ENCODE measurements around the gene TNFAIP8L3. TPM values are rescaled to one million over a fixed set of nuclear protein-coding genes. Genes with fewer than 3 reads are reported as not detected.
"Not testable (repeated sequence)": the region's sequence is repeated elsewhere in the genome, so short reads cannot be mapped to it uniquely, and the experiment has no call there.

The TNFAIP8L3 gene
- total RNA-seq, 1 donor from 2014 or later = 4.6 TPM

DNA sequence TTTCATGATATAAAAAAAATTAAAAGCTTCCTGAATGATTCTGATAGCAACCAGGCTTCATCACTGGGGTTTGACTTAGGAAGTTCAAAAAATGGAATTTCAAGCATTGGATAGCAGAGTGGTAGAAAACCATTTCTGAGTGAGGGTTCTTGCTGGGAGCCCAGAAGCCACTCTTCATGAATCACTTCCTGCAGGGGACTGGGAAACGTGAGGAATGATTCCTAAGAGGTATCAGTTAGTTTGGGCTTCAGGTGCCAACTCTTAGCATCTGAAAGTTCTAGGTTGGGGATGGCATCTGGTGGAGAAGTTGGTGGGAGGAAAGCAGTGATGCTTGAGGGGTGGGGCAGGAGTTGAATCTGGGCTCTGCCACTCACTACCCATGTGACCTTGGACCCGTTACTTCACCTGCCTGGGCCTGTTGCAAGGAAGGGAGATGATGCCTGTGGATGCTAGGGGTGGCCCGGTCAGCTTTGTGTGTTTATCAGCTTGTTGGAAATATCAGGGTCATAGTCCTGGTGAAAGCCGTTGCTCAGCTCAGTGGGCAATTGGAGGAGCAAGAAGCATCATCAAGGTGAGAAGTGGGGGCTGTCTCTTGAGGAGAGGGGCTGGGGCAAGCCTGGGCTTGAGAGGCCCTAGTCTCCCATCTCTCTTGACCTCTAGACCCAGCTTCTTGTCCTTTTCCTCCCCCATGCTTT, 37.0 kb upstream of the TNFAIP8L3 start:
- peak overlapping the region; percentile 92 for H3K27ac Mint-ChIP-seq (ENCODE audit: unreplicated experiment)

GRCh38 chr15:51130344-51130743, 35.6 kb upstream of the TNFAIP8L3 start:
- no peaks in the 10 kb centered on the region for H3K36me3 Mint-ChIP-seq (ENCODE audit: low read depth)
- TF ChIP-seq, protein P1, sequence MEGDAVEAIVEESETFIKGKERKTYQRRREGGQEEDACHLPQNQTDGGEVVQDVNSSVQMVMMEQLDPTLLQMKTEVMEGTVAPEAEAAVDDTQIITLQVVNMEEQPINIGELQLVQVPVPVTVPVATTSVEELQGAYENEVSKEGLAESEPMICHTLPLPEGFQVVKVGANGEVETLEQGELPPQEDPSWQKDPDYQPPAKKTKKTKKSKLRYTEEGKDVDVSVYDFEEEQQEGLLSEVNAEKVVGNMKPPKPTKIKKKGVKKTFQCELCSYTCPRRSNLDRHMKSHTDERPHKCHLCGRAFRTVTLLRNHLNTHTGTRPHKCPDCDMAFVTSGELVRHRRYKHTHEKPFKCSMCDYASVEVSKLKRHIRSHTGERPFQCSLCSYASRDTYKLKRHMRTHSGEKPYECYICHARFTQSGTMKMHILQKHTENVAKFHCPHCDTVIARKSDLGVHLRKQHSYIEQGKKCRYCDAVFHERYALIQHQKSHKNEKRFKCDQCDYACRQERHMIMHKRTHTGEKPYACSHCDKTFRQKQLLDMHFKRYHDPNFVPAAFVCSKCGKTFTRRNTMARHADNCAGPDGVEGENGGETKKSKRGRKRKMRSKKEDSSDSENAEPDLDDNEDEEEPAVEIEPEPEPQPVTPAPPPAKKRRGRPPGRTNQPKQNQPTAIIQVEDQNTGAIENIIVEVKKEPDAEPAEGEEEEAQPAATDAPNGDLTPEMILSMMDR (IDR thresholded peaks at IDR 0.05) = no peak

More for the DNA sequence above, 37.0 kb upstream of the TNFAIP8L3 start:
- no peaks in the 10 kb centered on the region for H3K27me3 Mint-ChIP-seq (ENCODE audit: low read depth)
- TF ChIP-seq, protein P1 (IDR thresholded peaks at IDR 0.05) = no peak
- no peak for DNase-seq (ENCODE audit: low spot score)
- no peak overlapping the region for H3K4me3 Mint-ChIP-seq (ENCODE audit: unreplicated experiment)
- no peaks in the 10 kb centered on the region for H3K9me3 Mint-ChIP-seq (ENCODE audit: low read depth)
- H3K4me1 Mint-ChIP-seq (ENCODE audit: low read depth) = peaks cover 39% of the 10 kb centered on the region
- H3K36me3 Mint-ChIP-seq (ENCODE audit: low read depth) = no peaks in the 10 kb centered on the region

DNA sequence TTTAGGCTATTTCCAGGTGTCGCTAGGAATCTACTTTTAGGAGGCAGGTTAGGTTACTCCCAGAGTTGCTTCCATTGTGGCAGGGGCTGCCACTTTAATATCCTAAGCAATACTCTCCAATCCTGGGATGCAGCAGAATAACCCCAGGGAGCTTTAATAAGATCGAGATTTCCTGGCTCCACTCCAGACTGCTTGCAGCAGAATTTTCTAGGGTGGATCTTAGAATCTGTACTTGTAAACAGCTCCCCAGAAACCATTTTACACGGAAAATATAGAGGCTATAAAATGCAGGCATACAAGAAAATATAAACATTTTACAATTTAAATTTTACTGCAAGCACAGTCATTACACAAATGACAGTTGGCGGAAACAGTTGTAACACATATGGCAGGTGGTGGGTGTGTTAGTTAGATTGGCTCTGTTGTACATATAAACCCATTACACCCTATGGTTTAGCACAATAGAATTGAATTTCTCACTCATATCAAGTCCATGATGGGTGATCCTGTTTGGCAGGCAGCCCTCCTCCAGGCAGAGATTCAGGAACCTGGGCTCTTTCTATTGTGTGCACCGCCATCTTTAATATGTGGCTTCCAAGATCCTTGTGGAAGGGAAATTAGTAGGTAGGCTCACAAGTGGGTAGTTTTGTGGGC, 35.0 kb upstream of the TNFAIP8L3 start:
- H3K9me3 Mint-ChIP-seq (ENCODE audit: low read depth) = no peaks in the 10 kb centered on the region
- no peak for DNase-seq (ENCODE audit: low spot score)
- no peaks in the 10 kb centered on the region for H3K27me3 Mint-ChIP-seq (ENCODE audit: low read depth)
- no peak overlapping the region for H3K4me3 Mint-ChIP-seq (ENCODE audit: unreplicated experiment)
- H3K36me3 Mint-ChIP-seq (ENCODE audit: low read depth) = no peaks in the 10 kb centered on the region
- TF ChIP-seq, protein P1 (IDR thresholded peaks at IDR 0.05) = no peak
- H3K27ac Mint-ChIP-seq (ENCODE audit: unreplicated experiment) = no peak overlapping the region
- peaks cover 29% of the 10 kb centered on the region for H3K4me1 Mint-ChIP-seq (ENCODE audit: low read depth)

More at GRCh38 chr15:51130344-51130743, 35.6 kb upstream of the TNFAIP8L3 start:
- H3K9me3 Mint-ChIP-seq (ENCODE audit: low read depth) = no peaks in the 10 kb centered on the region
- H3K27me3 Mint-ChIP-seq (ENCODE audit: low read depth) = no peaks in the 10 kb centered on the region
- DNase-seq (ENCODE audit: low spot score) = no peak
- H3K27ac Mint-ChIP-seq (ENCODE audit: unreplicated experiment) = no peak overlapping the region
- H3K4me1 Mint-ChIP-seq (ENCODE audit: low read depth) = peaks cover 34% of the 10 kb centered on the region
- H3K4me3 Mint-ChIP-seq (ENCODE audit: unreplicated experiment) = no peak overlapping the region

DNA sequence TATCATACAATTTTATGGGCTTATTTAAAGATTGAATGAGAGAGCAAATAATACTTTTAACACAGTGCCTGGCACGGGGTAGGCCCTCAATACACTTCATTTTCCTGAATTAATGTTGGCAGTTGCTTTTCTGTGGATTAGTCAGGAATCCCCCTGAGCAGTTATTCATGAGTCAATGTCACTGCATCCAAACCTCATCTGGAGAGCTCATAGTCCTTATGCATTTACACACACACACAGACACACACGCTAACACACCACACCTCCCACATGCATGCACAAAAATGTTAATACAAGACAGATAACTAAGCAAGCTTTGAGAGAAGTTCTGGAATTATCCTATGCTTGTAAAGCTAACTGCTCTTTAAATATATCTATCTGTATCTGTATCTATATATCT, 34.0 kb upstream of the TNFAIP8L3 start:
- Mint-ChIP-seq H3K36me3 (ENCODE audit: low read depth) (peaks cover 2% of the 10 kb centered on the region), H3K4me3 (ENCODE audit: unreplicated experiment) (no peak overlapping the region), H3K27ac (ENCODE audit: unreplicated experiment) (no peak overlapping the region), H3K27me3 (ENCODE audit: low read depth) (no peaks in the 10 kb centered on the region), H3K9me3 (ENCODE audit: low read depth) (peaks cover 3% of the 10 kb centered on the region), H3K4me1 (ENCODE audit: low read depth) (peaks cover 22% of the 10 kb centered on the region)
- no peak for DNase-seq (ENCODE audit: low spot score)
- TF ChIP-seq, protein P1 (IDR thresholded peaks at IDR 0.05) = no peak

DNA sequence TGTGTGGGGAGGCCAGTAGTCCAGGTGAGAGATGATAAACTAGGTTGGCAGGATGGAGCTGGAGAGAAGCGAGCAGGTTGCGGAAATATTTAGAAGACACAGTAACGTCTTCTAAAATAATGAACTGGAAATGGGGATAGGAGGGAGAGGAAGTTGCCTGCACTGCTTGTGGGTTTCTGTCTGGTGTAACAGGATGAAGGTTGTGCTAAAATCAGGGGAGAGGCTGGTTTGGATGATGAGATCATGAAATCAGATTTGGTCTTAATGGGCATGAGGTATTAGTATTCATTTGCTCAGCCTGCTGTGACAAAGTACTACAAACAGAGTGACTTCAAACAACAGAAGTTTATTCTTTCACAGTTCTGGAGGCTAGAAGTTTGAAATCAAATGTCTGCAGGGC, 32.1 kb upstream of the TNFAIP8L3 start:
- Mint-ChIP-seq H3K36me3 (ENCODE audit: low read depth) (peaks cover 2% of the 10 kb centered on the region), H3K4me3 (ENCODE audit: unreplicated experiment) (no peak overlapping the region), H3K27me3 (ENCODE audit: low read depth) (no peaks in the 10 kb centered on the region), H3K27ac (ENCODE audit: unreplicated experiment) (no peak overlapping the region), H3K9me3 (ENCODE audit: low read depth) (peaks cover 5% of the 10 kb centered on the region), H3K4me1 (ENCODE audit: low read depth) (peaks cover 6% of the 10 kb centered on the region)
- no peak for DNase-seq (ENCODE audit: low spot score)
- TF ChIP-seq, protein P1 (IDR thresholded peaks at IDR 0.05) = no peak

GRCh38 chr15:51123002-51123401, 28.3 kb upstream of the TNFAIP8L3 start:
- H3K27ac Mint-ChIP-seq (ENCODE audit: unreplicated experiment); DNase-seq (ENCODE audit: low spot score); H3K36me3 Mint-ChIP-seq (ENCODE audit: low read depth); H3K4me3 Mint-ChIP-seq (ENCODE audit: unreplicated experiment); H3K27me3 Mint-ChIP-seq (ENCODE audit: low read depth); H3K9me3 Mint-ChIP-seq (ENCODE audit: low read depth): not testable (repeated sequence)
- peaks cover 22% of the 10 kb centered on the region for H3K4me1 Mint-ChIP-seq (ENCODE audit: low read depth)
